SU-DHL-6 (cell line): ENCODE data around the gene NPHP4.

Source experiments
- H2AFZ ChIP-seq: fragments of 200-600 bp; sonication (generic); 2 replicates; pipeline ENCODE4 v1.6.1; 2014; ENCODE audit warnings: low read depth, mild to moderate bottlenecking, moderate library complexity, mixed read lengths, antibody characterized with exemption, low read length; ENCODE audit not compliant: severe bottlenecking
- H3F3A ChIP-seq: fragments of 200-600 bp; shearing (Covaris generic); 2 replicates; pipeline ENCODE4 v1.6.0; 2016; ENCODE audit warnings: antibody characterized with exemption, mild to moderate bottlenecking; ENCODE audit not compliant: insufficient read depth
- H3K27ac ChIP-seq: fragments of 200-600 bp; sonication (generic); 2 replicates; pipeline ENCODE4 v1.5.1; 2016; ENCODE audit warnings: low read depth, mild to moderate bottlenecking, low read length, moderate library complexity, mixed read lengths
- H3K27me3 ChIP-seq: fragments of 200-600 bp; sonication (generic), shearing (Covaris generic); 2 replicates; pipeline ENCODE4 v1.6.0; 2014; ENCODE audit warnings: mild to moderate bottlenecking, low read length
- H3K36me3 ChIP-seq: fragments of 200-600 bp; sonication (generic); 2 replicates; pipeline ENCODE4 v1.6.1; 2014; ENCODE audit warnings: mild to moderate bottlenecking, low read length, mixed read lengths
- H3K4me2 ChIP-seq: fragments of 300-600, 200-600 bp; shearing (Covaris generic), sonication (generic); 2 replicates; pipeline ENCODE4 v1.6.0; 2014; ENCODE audit warnings: low read length, low read depth, mild to moderate bottlenecking; ENCODE audit not compliant: poor library complexity, severe bottlenecking
- H3K4me3 ChIP-seq: fragments of 200-600 bp; sonication (generic); 2 replicates; pipeline ENCODE4 v1.5.1; 2014; ENCODE audit warnings: antibody characterized with exemption, low read length, mild to moderate bottlenecking, mixed read lengths; ENCODE audit not compliant: insufficient read depth, poor library complexity, severe bottlenecking
- H3K79me2 ChIP-seq: fragments of 200-600 bp; sonication (generic); 2 replicates; pipeline ENCODE4 v1.6.1; 2014; ENCODE audit warnings: mild to moderate bottlenecking, low read length, moderate library complexity; ENCODE audit not compliant: insufficient read depth
- H3K9ac ChIP-seq: fragments of 200-600 bp; sonication (generic); 2 replicates; pipeline ENCODE4 v1.7.0; 2014; ENCODE audit warnings: mild to moderate bottlenecking, low read length
- H3K9me2 ChIP-seq: fragments of 200-600 bp; sonication (generic); replicated peaks from 2 replicates; pipeline ENCODE4 v1.6.1; 2014; ENCODE audit warnings: low read length; ENCODE audit not compliant: insufficient read depth
- H3K9me3 ChIP-seq: fragments of 200-600 bp; sonication (generic); 2 replicates; pipeline ENCODE4 v1.6.1; 2014; ENCODE audit warnings: low read length, mixed read lengths; ENCODE audit not compliant: insufficient read depth
- H4K20me1 ChIP-seq: fragments of 200-600 bp; sonication (generic); 2 replicates; pipeline ENCODE4 v1.6.1; 2014; ENCODE audit warnings: low read depth, mild to moderate bottlenecking, antibody characterized with exemption, low read length, moderate library complexity, mixed read lengths
- EZH2phosphoT487 ChIP-seq: fragments of 200-600 bp; sonication (generic), shearing (Covaris generic); conservative IDR thresholded peaks from 2 replicates; pipeline ENCODE4 v1.6.1; 2018; ENCODE audit warnings: mild to moderate bottlenecking, antibody characterized with exemption, low read length, moderate library complexity, mixed read lengths
- TF ChIP-seq, protein P1 (sequence below): fragments of 200-600 bp; sonication (generic); IDR thresholded peaks from one replicate; pipeline ENCODE4 v1.5.1; 2017; ENCODE audit warnings: antibody characterized with exemption, mild to moderate bottlenecking, low read length, moderate library complexity; ENCODE audit not compliant: insufficient read depth, poor library complexity, severe bottlenecking

NPHP4 gene

DNA sequence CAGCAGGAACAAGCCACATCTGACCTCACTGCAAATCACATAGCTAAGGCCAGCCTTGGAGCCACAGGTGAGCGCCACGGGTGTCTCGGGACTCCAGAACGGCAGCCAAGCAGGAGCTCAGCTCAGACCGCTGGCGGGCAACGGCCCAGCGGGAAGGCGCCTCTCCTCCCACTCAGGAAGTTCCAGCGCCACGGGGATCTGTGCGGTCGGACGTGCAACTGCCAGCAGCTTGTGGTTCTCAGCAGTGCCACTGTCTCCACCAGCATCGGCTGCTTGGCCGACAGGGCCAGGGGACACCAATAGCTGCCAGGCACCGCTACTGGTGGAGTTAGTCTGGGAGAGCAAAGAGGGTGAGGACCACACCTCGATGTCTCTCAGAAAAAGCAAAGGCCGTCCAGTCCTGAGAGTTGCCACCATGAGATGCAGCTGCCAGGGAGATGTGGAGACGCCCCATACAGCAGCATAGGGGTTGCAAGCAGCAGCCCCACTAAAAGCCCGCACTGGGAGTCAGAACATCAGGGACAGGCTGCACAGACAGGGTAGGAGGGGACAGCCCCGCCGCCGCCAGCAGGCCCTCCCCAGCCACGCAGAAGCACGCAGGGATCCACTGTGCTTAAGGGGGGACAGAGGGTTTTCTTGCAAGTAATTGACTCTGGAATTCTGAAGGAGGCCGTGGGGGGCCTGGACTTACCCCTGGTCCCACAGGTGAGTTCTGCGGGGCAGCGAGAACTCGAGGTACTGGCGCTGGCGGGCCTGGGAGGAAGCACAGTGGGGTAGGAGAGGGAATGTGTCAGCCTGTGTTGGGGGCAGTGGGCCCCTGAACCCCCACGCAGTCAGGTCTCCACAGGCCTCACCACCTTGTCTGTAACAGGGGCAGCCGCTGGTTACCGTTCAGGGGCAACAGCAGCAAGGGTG lies 83.5 kb downstream of the NPHP4 start:
- Histone ChIP-seq H4K20me1 (no peaks in the 10 kb centered on the region), H3K4me3 (no peak overlapping the region), H3K9me3 (no peaks in the 10 kb centered on the region), H3K36me3 (no peaks in the 10 kb centered on the region), H3K27me3 (no peaks in the 10 kb centered on the region), H3K9me2 (no peaks in the 10 kb centered on the region), H3K27ac (no peak overlapping the region), H3K79me2 (no peaks in the 10 kb centered on the region), H3K4me2 (no peak overlapping the region), H3F3A (no peaks in the 10 kb centered on the region), H2AFZ (no peak overlapping the region), H3K9ac (no peak overlapping the region)
- TF ChIP-seq, protein P1, sequence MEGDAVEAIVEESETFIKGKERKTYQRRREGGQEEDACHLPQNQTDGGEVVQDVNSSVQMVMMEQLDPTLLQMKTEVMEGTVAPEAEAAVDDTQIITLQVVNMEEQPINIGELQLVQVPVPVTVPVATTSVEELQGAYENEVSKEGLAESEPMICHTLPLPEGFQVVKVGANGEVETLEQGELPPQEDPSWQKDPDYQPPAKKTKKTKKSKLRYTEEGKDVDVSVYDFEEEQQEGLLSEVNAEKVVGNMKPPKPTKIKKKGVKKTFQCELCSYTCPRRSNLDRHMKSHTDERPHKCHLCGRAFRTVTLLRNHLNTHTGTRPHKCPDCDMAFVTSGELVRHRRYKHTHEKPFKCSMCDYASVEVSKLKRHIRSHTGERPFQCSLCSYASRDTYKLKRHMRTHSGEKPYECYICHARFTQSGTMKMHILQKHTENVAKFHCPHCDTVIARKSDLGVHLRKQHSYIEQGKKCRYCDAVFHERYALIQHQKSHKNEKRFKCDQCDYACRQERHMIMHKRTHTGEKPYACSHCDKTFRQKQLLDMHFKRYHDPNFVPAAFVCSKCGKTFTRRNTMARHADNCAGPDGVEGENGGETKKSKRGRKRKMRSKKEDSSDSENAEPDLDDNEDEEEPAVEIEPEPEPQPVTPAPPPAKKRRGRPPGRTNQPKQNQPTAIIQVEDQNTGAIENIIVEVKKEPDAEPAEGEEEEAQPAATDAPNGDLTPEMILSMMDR: no peak

DNA sequence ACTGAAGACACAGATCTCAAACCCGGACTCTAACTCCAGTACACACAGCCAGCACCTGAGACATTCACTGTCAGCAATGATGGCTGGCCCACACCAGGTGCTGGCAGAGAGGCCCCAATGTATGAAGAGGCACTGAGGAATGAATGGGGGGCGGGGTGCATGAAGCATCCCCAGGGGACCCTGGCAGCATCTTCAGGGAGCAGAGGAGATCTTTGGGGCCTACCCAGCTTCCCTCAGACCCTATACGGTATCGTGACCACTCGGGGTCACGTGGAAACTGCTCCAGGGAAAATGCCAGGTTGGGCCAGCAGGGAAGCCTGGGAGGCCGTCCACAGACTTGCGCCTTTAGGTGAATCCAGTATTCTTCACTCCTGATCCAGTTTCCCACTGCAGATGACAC lies 84.3 kb downstream of the NPHP4 start:
- Histone ChIP-seq H3F3A (no peaks in the 10 kb centered on the region), H3K27ac (no peak overlapping the region), H3K9me3 (no peaks in the 10 kb centered on the region)

DNA sequence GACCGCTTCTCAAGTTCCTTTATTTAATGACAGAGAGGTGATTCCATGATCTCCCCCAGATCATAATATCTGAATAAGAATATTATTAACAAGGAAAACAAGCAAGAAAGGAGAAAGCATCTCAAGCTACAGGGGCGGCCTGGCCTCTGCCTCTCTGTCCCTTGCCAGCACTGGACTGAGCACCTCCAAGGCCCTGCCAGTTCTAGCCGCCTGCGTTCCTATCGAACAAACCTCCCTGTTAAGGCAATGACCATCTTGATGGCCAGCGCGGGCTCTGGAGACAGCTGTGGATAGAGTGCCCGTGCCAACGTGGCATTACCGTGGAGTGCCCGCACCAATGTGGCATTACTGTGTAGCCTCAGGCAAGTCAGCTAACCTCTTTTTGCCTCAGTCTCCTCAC lies 84.8 kb downstream of the NPHP4 start:
- H3K27ac ChIP-seq: no peak overlapping the region
- H3K36me3 ChIP-seq: no peaks in the 10 kb centered on the region
- H3K27me3 ChIP-seq: no peaks in the 10 kb centered on the region
- H3K9me2 ChIP-seq: no peaks in the 10 kb centered on the region
- H2AFZ ChIP-seq: no peak overlapping the region
- no peak overlapping the region for H3K9ac ChIP-seq
- no peak overlapping the region for H3K4me3 ChIP-seq
- H4K20me1 ChIP-seq: no peaks in the 10 kb centered on the region
- H3F3A ChIP-seq: no peaks in the 10 kb centered on the region
- no peak for TF ChIP-seq EZH2phosphoT487
- TF ChIP-seq, protein P1: no peak
- H3K4me2 ChIP-seq: no peak overlapping the region
- no peaks in the 10 kb centered on the region for H3K79me2 ChIP-seq
- no peaks in the 10 kb centered on the region for H3K9me3 ChIP-seq

More for the DNA sequence above, 84.3 kb downstream of the NPHP4 start:
- Histone ChIP-seq H3K79me2 (no peaks in the 10 kb centered on the region), H4K20me1 (no peaks in the 10 kb centered on the region), H3K4me3 (no peak overlapping the region), H3K4me2 (no peak overlapping the region), H3K9ac (no peak overlapping the region), H2AFZ (no peak overlapping the region), H3K36me3 (no peaks in the 10 kb centered on the region), H3K27me3 (no peaks in the 10 kb centered on the region), H3K9me2 (no peaks in the 10 kb centered on the region)
- TF ChIP-seq, protein P1: no peak
- TF ChIP-seq EZH2phosphoT487: no peak
